Measurements from ENCODE around the gene ZBTB45. TPM values are rescaled to one million over a fixed set of nuclear protein-coding genes. Genes with fewer than 3 reads are reported as not detected.

ZBTB45 gene
- total RNA-seq, 3 donors from 2014 or later (not counting 1 experiment from before 2014, with no cell fraction given): 9.6 to 12.6 (median 9.8) TPM

DNA sequence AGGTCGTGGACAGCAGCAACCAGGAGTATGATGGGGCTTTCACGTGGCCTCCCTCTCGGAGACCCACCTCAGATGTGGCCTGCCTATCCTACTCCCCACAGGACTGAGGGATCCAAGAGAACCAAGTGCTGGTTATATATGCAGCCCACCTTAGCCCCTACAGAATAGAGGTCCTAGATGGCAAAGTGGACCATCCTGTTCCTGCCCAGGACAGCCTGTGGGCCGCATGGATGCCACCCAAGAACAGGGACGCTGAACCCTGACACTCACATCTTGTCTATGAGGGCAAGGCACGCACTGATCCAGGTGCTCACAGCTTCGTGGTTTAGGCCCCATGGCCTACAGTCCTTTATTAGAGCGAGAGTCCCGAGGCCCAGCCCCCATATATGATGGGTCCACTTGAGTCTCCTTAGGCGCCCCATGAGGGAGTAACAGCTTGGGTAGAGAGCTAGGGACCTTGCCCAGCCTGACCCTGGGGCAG lies 6.4 kb downstream of the ZBTB45 start:
- ATAC-seq: no peak
- Histone ChIP-seq H3K27ac (ENCODE audit: low read length) (peak overlapping the region; percentile 64), H3K36me3 (ENCODE audit: control insufficient read depth, insufficient read depth, low read length) (peaks cover 16% of the 10 kb centered on the region), H3K27me3 (ENCODE audit: control insufficient read depth, insufficient read depth, low read length) (no peaks in the 10 kb centered on the region), H3K4me1 (ENCODE audit: control insufficient read depth, insufficient read depth, low read length) (peaks cover 34% of the 10 kb centered on the region), H3K4me3 (ENCODE audit: low read length) (no peak overlapping the region), H3K9me3 (ENCODE audit: control insufficient read depth, insufficient read depth, low read length) (no peaks in the 10 kb centered on the region)
- WGBS (ENCODE audit: insufficient coverage): 93% methylated on average over 9 of the region's 10 CpGs
- intact Hi-C loops (cut with micrococcal nuclease): no loop called here
- no peaks in the 10 kb centered on the region for H3K9me3 Mint-ChIP-seq
- H3K4me1 Mint-ChIP-seq: peaks cover 3 to 34% of the 10 kb centered on the region in 2 donors
- peak overlapping the region; percentile 76 for H3K4me3 Mint-ChIP-seq
- no peaks in the 10 kb centered on the region for H3K36me3 Mint-ChIP-seq
- TF ChIP-seq, protein P1, sequence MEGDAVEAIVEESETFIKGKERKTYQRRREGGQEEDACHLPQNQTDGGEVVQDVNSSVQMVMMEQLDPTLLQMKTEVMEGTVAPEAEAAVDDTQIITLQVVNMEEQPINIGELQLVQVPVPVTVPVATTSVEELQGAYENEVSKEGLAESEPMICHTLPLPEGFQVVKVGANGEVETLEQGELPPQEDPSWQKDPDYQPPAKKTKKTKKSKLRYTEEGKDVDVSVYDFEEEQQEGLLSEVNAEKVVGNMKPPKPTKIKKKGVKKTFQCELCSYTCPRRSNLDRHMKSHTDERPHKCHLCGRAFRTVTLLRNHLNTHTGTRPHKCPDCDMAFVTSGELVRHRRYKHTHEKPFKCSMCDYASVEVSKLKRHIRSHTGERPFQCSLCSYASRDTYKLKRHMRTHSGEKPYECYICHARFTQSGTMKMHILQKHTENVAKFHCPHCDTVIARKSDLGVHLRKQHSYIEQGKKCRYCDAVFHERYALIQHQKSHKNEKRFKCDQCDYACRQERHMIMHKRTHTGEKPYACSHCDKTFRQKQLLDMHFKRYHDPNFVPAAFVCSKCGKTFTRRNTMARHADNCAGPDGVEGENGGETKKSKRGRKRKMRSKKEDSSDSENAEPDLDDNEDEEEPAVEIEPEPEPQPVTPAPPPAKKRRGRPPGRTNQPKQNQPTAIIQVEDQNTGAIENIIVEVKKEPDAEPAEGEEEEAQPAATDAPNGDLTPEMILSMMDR (IDR thresholded peaks at IDR 0.05): no peak
- H3K27me3 Mint-ChIP-seq (ENCODE audit: low read depth in 2 of 2): no peaks in the 10 kb centered on the region
- H3K27ac Mint-ChIP-seq: peak overlapping the region; percentile 76 to 85
- no peak for DNase-seq

DNA sequence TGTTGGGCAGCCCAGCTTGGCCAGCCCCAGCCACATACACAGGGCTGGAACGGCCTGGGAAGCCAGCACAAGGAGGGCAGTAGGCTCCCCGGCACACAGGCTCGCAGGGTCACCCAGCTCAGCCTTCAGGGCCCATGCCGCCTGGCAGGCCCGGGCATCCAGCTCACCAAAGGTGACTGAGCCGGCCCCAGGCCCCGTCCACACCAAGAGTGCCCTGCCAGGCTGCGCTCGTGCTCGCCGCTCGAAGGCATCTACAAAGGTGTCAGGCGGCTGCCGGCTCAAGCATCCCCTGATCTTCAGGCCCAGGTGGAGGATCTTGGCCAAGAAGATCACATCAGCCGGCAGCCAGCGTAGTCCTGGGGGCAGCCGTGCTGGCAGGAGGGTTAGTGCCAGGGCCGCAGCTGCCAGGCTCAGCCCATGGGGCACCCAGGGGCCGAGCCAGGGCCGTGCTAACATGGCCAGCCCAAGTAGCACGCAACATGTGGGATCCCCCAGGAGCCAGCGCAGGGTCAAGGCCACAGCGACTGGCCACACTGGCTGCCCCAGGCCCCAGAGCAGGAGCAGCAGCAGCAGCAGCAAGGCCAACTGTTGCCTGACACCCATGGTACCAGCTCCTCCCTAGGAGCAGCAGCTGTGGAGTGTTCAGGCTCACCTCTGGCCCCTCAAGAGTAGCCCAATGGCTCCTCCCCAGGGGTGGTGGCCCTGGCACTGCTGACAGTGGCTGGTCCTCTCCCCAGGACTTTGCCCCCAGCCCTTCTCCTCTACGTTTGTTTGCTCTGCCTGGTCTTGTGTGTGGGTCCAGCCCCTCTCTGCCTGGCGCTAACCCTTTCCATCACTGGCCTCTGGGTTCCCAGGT lies 8.0 kb downstream of the ZBTB45 start, which contains the start of gene SLC27A5:
Gene SLC27A5 (minus strand): TSS at position 640 of the 856 bp plus-strand sequence. CDS start 37 bp downstream, at position 603.
- Mint-ChIP-seq H3K9me3 (peaks cover 3 to 4% of the 10 kb centered on the region in 2 donors), H3K36me3 (no peaks in the 10 kb centered on the region), H3K4me3 (no peak within 1 kb of the TSS), H3K4me1 (peaks cover 0 to 22% of the 10 kb centered on the region in 2 donors), H3K27ac (peak within 1 kb of the TSS in 1 of 2 donors; percentile 35), H3K27me3 (ENCODE audit: low read depth in 2 of 2) (no peaks in the 10 kb centered on the region)
- Histone ChIP-seq H3K27ac (ENCODE audit: low read length) (no peak within 1 kb of the TSS), H3K4me1 (ENCODE audit: control insufficient read depth, insufficient read depth, low read length) (peaks cover 24% of the 10 kb centered on the region), H3K27me3 (ENCODE audit: control insufficient read depth, insufficient read depth, low read length) (no peaks in the 10 kb centered on the region), H3K36me3 (ENCODE audit: control insufficient read depth, insufficient read depth, low read length) (peaks cover 10% of the 10 kb centered on the region), H3K9me3 (ENCODE audit: control insufficient read depth, insufficient read depth, low read length) (peaks cover 6% of the 10 kb centered on the region), H3K4me3 (ENCODE audit: low read length) (no peak within 1 kb of the TSS)
- TF ChIP-seq, protein P1 (IDR thresholded peaks at IDR 0.05): no peak
- DNase-seq: no peak
- intact Hi-C loops (cut with micrococcal nuclease): no loop called here
- 96% methylated on average over 25 of the region's 25 CpGs for WGBS (ENCODE audit: insufficient coverage)
- no peak for ATAC-seq

DNA sequence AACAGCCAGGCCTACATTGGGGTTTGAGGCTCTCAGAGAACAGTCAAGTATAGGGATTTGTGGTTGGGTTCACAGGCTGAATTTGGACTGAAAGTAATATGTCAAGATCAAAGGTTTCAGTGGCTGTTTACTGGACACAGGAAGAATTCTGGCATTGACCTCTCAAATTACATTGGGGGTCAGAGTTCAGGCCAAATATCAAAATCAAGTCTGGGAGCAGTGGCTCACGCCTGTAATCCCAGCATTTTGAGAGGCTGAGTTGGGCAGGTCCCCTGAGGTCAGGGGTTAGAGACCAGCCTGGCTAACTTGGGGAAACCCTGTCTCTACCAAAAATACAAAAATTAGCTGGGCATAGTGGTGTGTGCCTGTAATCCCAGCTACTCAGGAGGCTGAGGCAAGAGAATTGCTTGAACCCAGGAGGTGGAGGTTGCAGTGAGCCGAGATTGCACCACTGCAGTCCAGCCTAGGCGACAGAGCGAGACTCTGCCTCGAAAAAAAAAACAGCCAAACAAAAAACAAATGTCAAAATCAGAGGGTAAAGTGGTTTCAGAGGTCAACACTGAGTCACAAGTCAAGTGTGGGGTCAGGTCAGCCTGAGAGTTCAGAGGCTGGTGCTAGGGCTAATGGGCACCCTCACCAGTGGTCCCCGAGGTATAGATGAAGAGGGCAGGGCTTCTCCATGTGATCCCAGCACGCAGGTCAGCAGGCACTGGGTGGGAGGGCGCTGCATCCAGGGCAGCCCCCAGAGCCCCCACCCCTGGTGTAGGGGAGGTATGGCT lies 9.3 kb downstream of the ZBTB45 start:
- TF ChIP-seq, protein P1 (IDR thresholded peaks at IDR 0.05): no peak
- no peak overlapping the region for H3K27ac ChIP-seq (ENCODE audit: low read length)
- no peaks in the 10 kb centered on the region for H3K27me3 ChIP-seq (ENCODE audit: control insufficient read depth, insufficient read depth, low read length)
- WGBS (ENCODE audit: insufficient coverage): 89% methylated on average over 8 of the region's 8 CpGs
- peaks cover 3 to 4% of the 10 kb centered on the region in 2 donors for H3K9me3 Mint-ChIP-seq
- peaks cover 18% of the 10 kb centered on the region for H3K4me1 ChIP-seq (ENCODE audit: control insufficient read depth, insufficient read depth, low read length)
- no peaks in the 10 kb centered on the region for H3K27me3 Mint-ChIP-seq (ENCODE audit: low read depth in 2 of 2)
- peaks cover 0 to 15% of the 10 kb centered on the region in 2 donors for H3K4me1 Mint-ChIP-seq
- H3K9me3 ChIP-seq (ENCODE audit: control insufficient read depth, insufficient read depth, low read length): peaks cover 7% of the 10 kb centered on the region
- H3K4me3 ChIP-seq (ENCODE audit: low read length): no peak overlapping the region
- H3K27ac Mint-ChIP-seq: no peak overlapping the region
- intact Hi-C loops (cut with micrococcal nuclease): no loop called here
- no peak overlapping the region for H3K4me3 Mint-ChIP-seq
- ATAC-seq: no peak
- no peaks in the 10 kb centered on the region for H3K36me3 Mint-ChIP-seq
- no peaks in the 10 kb centered on the region for H3K36me3 ChIP-seq (ENCODE audit: control insufficient read depth, insufficient read depth, low read length)
- no peak for DNase-seq

Measured in natural killer cell (primary cell).